ENCODE results near the gene NHLRC1.
A peak's percentile ranks its signal among the peaks of the same experiment; 100 is the strongest.

DNA sequence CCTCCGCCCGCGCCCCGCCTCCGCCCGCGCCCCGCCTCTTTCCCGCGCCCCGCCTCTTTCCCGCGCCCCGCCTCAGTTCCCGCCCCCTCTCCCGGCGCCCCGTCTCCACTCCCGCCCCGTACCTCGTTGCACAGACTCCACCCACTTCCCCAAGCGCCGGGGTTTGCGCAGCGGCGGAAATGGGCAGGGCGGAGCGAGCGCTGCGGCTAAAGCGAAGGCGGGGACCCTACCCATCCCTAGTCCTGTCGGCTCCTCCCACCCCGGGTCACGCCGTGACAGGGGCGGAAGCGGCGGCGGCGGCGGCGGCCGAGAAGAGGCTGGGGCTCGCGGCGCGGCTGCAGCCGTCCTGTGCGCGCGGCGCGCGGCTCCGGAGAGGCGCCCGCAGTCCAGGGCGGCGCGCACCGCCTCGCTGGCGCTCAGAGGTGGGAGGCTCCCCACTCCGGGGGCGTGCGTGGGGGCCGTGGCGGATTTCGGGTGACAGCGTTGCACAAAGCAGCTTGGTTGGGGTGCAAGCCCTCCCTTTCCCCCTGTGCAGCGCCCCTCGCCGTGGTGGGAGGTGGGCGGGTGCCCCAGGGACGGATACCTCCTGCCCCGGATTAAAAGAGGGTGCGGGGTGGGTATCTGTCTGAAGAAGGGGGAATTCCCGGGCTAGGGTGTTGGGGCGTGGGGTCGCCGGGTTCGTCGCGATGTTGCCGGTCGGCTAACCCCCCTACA is 32.8 kb upstream of the NHLRC1 start, which contains the start of gene KDM1B:
- TF ChIP-seq ZNF263 (CRISPR knock-in tag; IDR thresholded peaks at IDR 0.05; ENCODE audit: low read depth) (no peak), GABPB1 (CRISPR knock-in tag; IDR thresholded peaks at IDR 0.05) (peak; percentile 54)

All from WTC11 (cell line).